H9 (cell line): ENCODE data around the gene AKT3. TPM values are rescaled to one million over a fixed set of nuclear protein-coding genes. Genes with fewer than 3 reads are reported as not detected.

Source experiments
- DNase-seq: peaks from one replicate; pipeline ENCODE4 v3.0.0-alpha.2; 2017
- H2AFZ ChIP-seq: one replicate; pipeline ENCODE4 v1.6.1; 2013; ENCODE audit warnings: mild to moderate bottlenecking, low read length, control low read depth, moderate library complexity
- H2AK5ac ChIP-seq: 2 replicates; pipeline ENCODE4 v1.6.1; 2013; ENCODE audit warnings: low read length, control low read depth, mixed read lengths; ENCODE audit not compliant: insufficient read length
- H2BK120ac ChIP-seq: one replicate; pipeline ENCODE4 v1.6.1; 2013; ENCODE audit warnings: low read depth, mild to moderate bottlenecking, low read length, control low read depth, inconsistent platforms; ENCODE audit not compliant: poor library complexity, severe bottlenecking
- H2BK12ac ChIP-seq: 2 replicates; pipeline ENCODE4 v1.6.1; 2013; ENCODE audit warnings: low read length, control low read depth, mixed read lengths, low read depth; ENCODE audit not compliant: insufficient read length
- H2BK15ac ChIP-seq: 2 replicates; pipeline ENCODE4 v1.6.1; 2013; ENCODE audit warnings: low read depth, low read length, control low read depth
- H2BK20ac ChIP-seq: one replicate; pipeline ENCODE4 v1.6.1; 2013; ENCODE audit warnings: low read depth, mild to moderate bottlenecking, low read length, control low read depth, inconsistent platforms; ENCODE audit not compliant: poor library complexity, severe bottlenecking
- H2BK5ac ChIP-seq: 2 replicates; pipeline ENCODE4 v1.6.1; 2013; ENCODE audit warnings: low read length, control low read depth, mixed read lengths; ENCODE audit not compliant: insufficient read length
- H3K14ac ChIP-seq: 2 replicates; pipeline ENCODE4 v1.6.1; 2013; ENCODE audit warnings: low read length, control low read depth; ENCODE audit not compliant: insufficient read depth
- H3K18ac ChIP-seq: 2 replicates; pipeline ENCODE4 v1.6.1; 2013; ENCODE audit warnings: low read depth, mild to moderate bottlenecking, mixed read lengths, low read length, control low read depth; ENCODE audit not compliant: insufficient read length
- H3K23ac ChIP-seq: 2 replicates; pipeline ENCODE4 v1.6.1; 2013; ENCODE audit warnings: low read length, control low read depth, mixed read lengths, low read depth; ENCODE audit not compliant: insufficient read length
- H3K23me2 ChIP-seq: 2 replicates; pipeline ENCODE4 v1.6.1; 2013; ENCODE audit warnings: low read depth, mild to moderate bottlenecking, mixed read lengths, low read length, control low read depth; ENCODE audit not compliant: insufficient read length, poor library complexity, severe bottlenecking
- H3K27ac ChIP-seq: 2 replicates; pipeline ENCODE4 v1.5.1; 2013; ENCODE audit warnings: low read length, control low read depth, mixed read lengths, low read depth; ENCODE audit not compliant: insufficient read length
- H3K27me3 ChIP-seq: 2 replicates; pipeline ENCODE4 v1.6.1; 2013; ENCODE audit warnings: low read length, control low read depth, inconsistent platforms; ENCODE audit not compliant: insufficient read depth
- H3K4ac ChIP-seq: 2 replicates; pipeline ENCODE4 v1.6.1; 2013; ENCODE audit warnings: low read depth, mild to moderate bottlenecking, control low read depth, inconsistent platforms, low read length, moderate library complexity
- H3K4me1 ChIP-seq: 2 replicates; pipeline ENCODE4 v1.6.1; 2013; ENCODE audit warnings: low read length, control low read depth, inconsistent platforms; ENCODE audit not compliant: insufficient read depth
- H3K4me2 ChIP-seq: 2 replicates; pipeline ENCODE4 v1.6.1; 2013; ENCODE audit warnings: low read length, control low read depth, mixed read lengths; ENCODE audit not compliant: insufficient read length, insufficient read depth
- H3K56ac ChIP-seq: 2 replicates; pipeline ENCODE4 v1.6.1; 2013; ENCODE audit warnings: low read depth, mild to moderate bottlenecking, mixed read lengths, low read length, control low read depth; ENCODE audit not compliant: insufficient read length
- H3K79me1 ChIP-seq: 2 replicates; pipeline ENCODE4 v1.6.1; 2013; ENCODE audit warnings: low read depth, mild to moderate bottlenecking, moderate library complexity, low read length, control low read depth, inconsistent platforms; ENCODE audit not compliant: insufficient read depth, poor library complexity, severe bottlenecking
- H3K79me2 ChIP-seq: 2 replicates; pipeline ENCODE4 v1.6.1; 2013; ENCODE audit warnings: low read length, control low read depth, inconsistent platforms; ENCODE audit not compliant: insufficient read depth
- H3K9ac ChIP-seq: 2 replicates; pipeline ENCODE4 v1.6.1; 2013; ENCODE audit warnings: low read length, control low read depth, mixed read lengths; ENCODE audit not compliant: insufficient read length; ENCODE audit errors: extremely low read depth
- H3K9me3 ChIP-seq: one replicate; pipeline ENCODE4 v1.6.1; 2013; ENCODE audit warnings: low read depth, low read length, inconsistent platforms; ENCODE audit not compliant: control insufficient read depth
- H3T11ph ChIP-seq: one replicate; pipeline ENCODE4 v1.6.1; 2013; ENCODE audit warnings: mild to moderate bottlenecking, low read length, control low read depth, inconsistent platforms
- H4K20me1 ChIP-seq: one replicate; pipeline ENCODE4 v1.6.1; 2013; ENCODE audit not compliant: control insufficient read depth, insufficient read length, insufficient read depth
- H4K5ac ChIP-seq: 2 replicates; pipeline ENCODE4 v1.6.1; 2013; ENCODE audit warnings: low read depth, mild to moderate bottlenecking, mixed read lengths, low read length, control low read depth; ENCODE audit not compliant: insufficient read length
- H4K8ac ChIP-seq: replicated peaks from 2 replicates; pipeline ENCODE4 v1.6.1; 2013; ENCODE audit warnings: low read length, control low read depth, mixed read lengths, low read depth; ENCODE audit not compliant: insufficient read length
- H4K91ac ChIP-seq: 2 replicates; pipeline ENCODE4 v1.6.1; 2013; ENCODE audit warnings: low read depth, mild to moderate bottlenecking, moderate library complexity, mixed read lengths, low read length, control low read depth; ENCODE audit not compliant: insufficient read length
- H3K27ac Mint-ChIP-seq, 3 experiments: 2 replicates in 2 of 3; 3 replicates in 1 of 3; pipeline ENCODE4 v1.8.0; 2020 to 2021; ENCODE audit warnings: mixed read lengths in 3 of 3, mild to moderate bottlenecking in 1 of 3, moderate library complexity in 1 of 3
- H3K27me3 Mint-ChIP-seq: 2 replicates; pipeline ENCODE4 v1.8.0; 2021; ENCODE audit warnings: low read depth, mild to moderate bottlenecking, moderate library complexity, mixed read lengths
- H3K36me3 Mint-ChIP-seq, 3 experiments: 2 replicates in 2 of 3; 3 replicates in 1 of 3; pipeline ENCODE4 v1.8.0; 2020 to 2021; ENCODE audit warnings: low read depth in 3 of 3, mixed read lengths in 3 of 3; ENCODE audit not compliant: insufficient read depth in 1 of 3
- H3K4me1 Mint-ChIP-seq, 2 experiments: 2 replicates each; pipeline ENCODE4 v1.8.0; 2020; ENCODE audit warnings: mixed read lengths in 2 of 2
- H3K4me3 Mint-ChIP-seq, 2 experiments: 2 replicates in 1 of 2; 3 replicates in 1 of 2; pipeline ENCODE4 v1.8.0; 2020 to 2021; ENCODE audit warnings: mild to moderate bottlenecking in 2 of 2, mixed read lengths in 2 of 2, moderate library complexity in 1 of 2
- H3K9me3 Mint-ChIP-seq, 2 experiments: 2 replicates in 1 of 2; 3 replicates in 1 of 2; pipeline ENCODE4 v1.8.0; 2020; ENCODE audit warnings: mild to moderate bottlenecking in 2 of 2, mixed read lengths in 2 of 2, moderate library complexity in 1 of 2
- WGBS: extraction: QIAGEN DNeasy Blood & Tissue Kit; methylation state at CpG from one replicate; pipeline ENCODE4 v1.1.7; 2013; ENCODE audit warnings: missing lambda C conversion rate, low lambda C conversion rate, mixed read lengths; ENCODE audit not compliant: insufficient read length; ENCODE audit errors: extremely low coverage; 5-methylcytosine and 5-hydroxymethylcytosine counted together
- total RNA-seq: library from RNA; stranded (reverse); gene quantifications from 2 replicates; pipeline ENCODE4 v1.2.1, GENCODE V29; 2021
- TF ChIP-seq, protein P1 (sequence below): fragments of 200-600 bp; sonication (generic); conservative IDR thresholded peaks from 3 replicates; pipeline ENCODE4 v1.8.0; 2021; ENCODE audit warnings: antibody characterized with exemption, mild to moderate bottlenecking

Gene AKT3
- total RNA-seq, 1 experiment from 2014 or later: 27.8 TPM

DNA sequence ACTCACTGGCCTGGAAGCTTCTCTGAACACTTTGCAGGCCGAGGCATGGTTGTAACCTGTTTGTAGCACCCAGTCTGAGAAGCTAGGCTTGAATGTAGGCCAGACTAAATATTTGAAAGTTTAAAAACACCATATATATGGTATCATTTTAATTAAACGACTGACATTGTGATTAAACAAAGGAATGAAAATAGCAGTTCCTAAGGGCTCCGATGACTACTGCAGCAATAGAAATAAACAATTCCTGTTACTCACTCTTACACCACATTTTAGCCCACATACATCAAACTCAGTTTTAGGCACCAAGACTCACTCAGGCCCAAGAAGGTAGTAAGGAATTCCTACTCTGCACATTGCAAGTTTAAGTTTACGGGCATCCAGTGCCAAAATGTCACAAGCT, 281.2 kb downstream of the AKT3 start:
- no peaks in the 10 kb centered on the region for H3K9me3 Mint-ChIP-seq
- no peak overlapping the region for H2BK20ac ChIP-seq
- H3K9me3 ChIP-seq: no peaks in the 10 kb centered on the region
- H4K20me1 ChIP-seq: no peaks in the 10 kb centered on the region
- TF ChIP-seq, protein P1, sequence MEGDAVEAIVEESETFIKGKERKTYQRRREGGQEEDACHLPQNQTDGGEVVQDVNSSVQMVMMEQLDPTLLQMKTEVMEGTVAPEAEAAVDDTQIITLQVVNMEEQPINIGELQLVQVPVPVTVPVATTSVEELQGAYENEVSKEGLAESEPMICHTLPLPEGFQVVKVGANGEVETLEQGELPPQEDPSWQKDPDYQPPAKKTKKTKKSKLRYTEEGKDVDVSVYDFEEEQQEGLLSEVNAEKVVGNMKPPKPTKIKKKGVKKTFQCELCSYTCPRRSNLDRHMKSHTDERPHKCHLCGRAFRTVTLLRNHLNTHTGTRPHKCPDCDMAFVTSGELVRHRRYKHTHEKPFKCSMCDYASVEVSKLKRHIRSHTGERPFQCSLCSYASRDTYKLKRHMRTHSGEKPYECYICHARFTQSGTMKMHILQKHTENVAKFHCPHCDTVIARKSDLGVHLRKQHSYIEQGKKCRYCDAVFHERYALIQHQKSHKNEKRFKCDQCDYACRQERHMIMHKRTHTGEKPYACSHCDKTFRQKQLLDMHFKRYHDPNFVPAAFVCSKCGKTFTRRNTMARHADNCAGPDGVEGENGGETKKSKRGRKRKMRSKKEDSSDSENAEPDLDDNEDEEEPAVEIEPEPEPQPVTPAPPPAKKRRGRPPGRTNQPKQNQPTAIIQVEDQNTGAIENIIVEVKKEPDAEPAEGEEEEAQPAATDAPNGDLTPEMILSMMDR: no peak
- no peaks in the 10 kb centered on the region for H3K27me3 ChIP-seq
- H2BK5ac ChIP-seq: no peak overlapping the region
- no peak overlapping the region for H3K18ac ChIP-seq
- H3K4me1 ChIP-seq: no peaks in the 10 kb centered on the region
- no peaks in the 10 kb centered on the region for H3K27me3 Mint-ChIP-seq
- H3K23ac ChIP-seq: no peak overlapping the region
- no peak overlapping the region for H3K9ac ChIP-seq
- DNase-seq: no peak
- no peak overlapping the region for H4K5ac ChIP-seq
- H2AFZ ChIP-seq: no peak overlapping the region
- H3K79me1 ChIP-seq: no peaks in the 10 kb centered on the region
- no peak overlapping the region; a peak in 2 of 7 replicates for H3K27ac Mint-ChIP-seq
- H3K4me2 ChIP-seq: no peak overlapping the region
- no peak overlapping the region for H3K14ac ChIP-seq
- H2AK5ac ChIP-seq: no peak overlapping the region
- no peak overlapping the region; a peak in 1 of 5 replicates for H3K4me3 Mint-ChIP-seq
- H3K4me1 Mint-ChIP-seq: no peaks in the 10 kb centered on the region
- no peak overlapping the region for H2BK12ac ChIP-seq
- no peaks in the 10 kb centered on the region for H3K79me2 ChIP-seq
- H2BK120ac ChIP-seq: no peak overlapping the region
- no peak overlapping the region for H4K8ac ChIP-seq
- no CpG with 5 or more reads among the region's 4 CpGs for WGBS
- no peaks in the 10 kb centered on the region for H3K23me2 ChIP-seq
- H3T11ph ChIP-seq: no peak overlapping the region
- no peaks in the 10 kb centered on the region for H3K36me3 Mint-ChIP-seq
- H3K27ac ChIP-seq: no peak overlapping the region
- no peak overlapping the region for H4K91ac ChIP-seq
- no peak overlapping the region for H3K56ac ChIP-seq
- no peak overlapping the region for H2BK15ac ChIP-seq
- no peak overlapping the region for H3K4ac ChIP-seq
